SHP77 treated with DMSO at 0.1 percent for 48 hours (cell line): ENCODE measurements around the gene NTM.

ENCODE experiments used
- DNase-seq: peaks from one replicate; lab custom pipeline; 2025; lab: John Stamatoyannopoulos, UW

NTM gene

DNA sequence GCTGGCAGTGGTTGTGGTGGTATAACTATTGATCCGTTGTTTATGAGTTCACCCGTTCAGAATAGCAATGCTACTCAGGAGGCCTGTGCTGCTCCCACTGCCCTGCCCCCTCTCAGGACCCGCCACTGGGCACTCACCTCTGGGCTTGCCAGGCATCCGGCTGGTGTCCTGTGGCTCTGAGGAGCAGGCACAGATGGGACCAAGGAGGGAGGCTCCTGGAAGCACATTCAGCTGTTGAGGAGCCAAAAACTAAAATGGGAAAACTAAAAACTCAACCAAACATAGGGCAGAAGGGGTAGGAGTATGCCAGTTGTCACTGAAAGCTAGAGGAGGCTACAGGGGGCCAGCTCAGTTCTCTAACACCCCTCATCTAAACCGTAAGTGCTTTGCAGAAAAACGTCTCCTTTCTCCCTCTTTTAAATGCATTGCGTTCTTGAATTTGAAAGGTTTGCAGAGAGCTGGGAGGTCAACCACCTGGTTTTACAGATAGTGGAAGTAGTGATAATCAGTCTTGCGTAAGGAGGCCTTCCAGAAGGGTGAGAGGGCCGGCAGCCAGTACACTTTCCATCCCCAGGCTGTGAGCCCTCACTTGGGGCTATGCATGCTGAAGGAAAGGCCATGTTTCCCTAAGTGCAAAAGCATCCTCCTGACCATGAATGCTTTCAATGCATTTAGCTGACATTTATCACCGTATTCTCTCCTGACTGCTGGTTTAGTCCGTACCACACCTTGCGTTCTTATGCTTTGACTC is 547.4 kb downstream of the NTM start:
- DNase-seq: no peak

DNA sequence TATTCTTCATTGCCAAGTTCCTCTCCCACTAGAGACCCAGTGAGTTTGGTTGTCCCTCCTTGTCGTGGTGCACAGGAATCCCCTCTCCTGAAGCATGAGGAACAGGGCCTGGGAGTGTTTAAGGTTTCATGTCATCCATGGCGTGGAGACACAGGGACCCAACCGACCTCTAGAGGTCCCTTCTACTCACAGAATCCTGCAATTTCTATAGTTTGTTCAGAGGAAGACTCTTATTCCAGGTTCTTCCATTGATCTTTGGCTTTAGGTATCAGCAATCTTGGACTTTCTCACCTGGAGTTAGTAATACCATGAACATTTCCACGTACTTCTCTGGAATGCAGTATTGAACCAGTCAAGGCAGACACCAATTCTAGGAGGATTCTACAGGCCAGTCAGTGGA is 548.2 kb downstream of the NTM start:
- DNase-seq: no peak

DNA sequence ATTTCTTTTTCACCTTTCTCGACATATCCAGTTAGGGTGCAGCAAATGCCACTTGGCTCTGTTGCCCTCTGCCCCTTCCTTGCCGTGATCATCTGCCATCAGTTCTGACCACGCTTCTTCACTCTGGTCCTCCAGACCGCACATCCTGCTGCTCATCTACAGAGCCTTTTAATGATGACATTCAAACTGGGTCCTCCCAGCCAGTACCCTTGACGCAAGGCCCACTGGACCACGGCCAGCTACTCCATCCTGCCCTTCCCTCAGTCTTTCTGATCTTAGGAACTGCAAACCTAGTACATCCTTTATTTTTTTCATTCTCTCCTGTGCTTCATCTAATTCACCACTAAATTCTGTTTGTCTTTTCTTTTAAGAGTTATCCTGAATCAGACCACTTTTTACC is 551.8 kb downstream of the NTM start:
- DNase-seq: no peak

DNA sequence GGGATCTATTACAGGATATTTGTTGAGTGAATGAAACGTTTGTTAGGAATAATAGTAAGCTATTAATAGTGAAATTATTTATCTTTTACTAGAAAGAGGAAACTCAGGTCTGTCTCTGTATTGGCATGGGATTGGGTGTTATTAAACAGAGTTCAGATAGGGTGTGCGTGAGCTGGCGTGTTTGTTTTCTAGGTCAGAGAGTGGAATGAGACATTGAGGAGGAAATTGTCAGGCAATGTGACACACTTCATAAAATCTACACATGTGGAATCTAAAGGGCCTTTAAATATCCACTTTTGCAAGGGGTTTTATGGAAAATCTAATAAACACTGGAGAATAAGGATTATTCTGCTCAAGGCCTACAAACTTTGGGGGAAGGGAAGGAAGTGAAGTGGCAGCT is 552.9 kb downstream of the NTM start:
- no peak for DNase-seq

GRCh38 chr11:131924001-131924400 is 553.6 kb downstream of the NTM start:
- no peak for DNase-seq

GRCh38 chr11:131924457-131925201 is 554.2 kb downstream of the NTM start:
- no peak for DNase-seq

DNA sequence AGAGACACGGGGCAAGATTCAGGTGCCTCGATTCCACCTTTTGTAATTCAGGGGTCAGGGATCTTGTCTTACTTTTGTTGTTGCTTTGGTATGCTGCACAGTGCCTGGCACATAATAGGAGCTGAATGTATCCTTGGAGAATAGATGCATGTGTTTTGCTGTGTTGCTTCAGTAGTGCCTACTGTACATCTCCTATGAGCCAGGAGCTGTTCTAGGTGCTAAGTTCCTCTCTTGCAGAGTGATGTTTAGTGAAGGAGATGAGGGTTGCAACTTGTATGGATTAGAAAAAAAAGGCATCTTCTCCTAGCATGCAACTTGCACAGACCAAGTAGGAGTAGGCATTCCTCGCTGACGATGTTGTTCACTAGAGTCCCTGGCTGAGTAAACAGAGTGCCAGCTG is 555.4 kb downstream of the NTM start:
- DNase-seq: no peak

- DNase-seq: no peak
These were observed 558.6 kb downstream of the NTM start for GRCh38 chr11:131928992-131929391.

DNA sequence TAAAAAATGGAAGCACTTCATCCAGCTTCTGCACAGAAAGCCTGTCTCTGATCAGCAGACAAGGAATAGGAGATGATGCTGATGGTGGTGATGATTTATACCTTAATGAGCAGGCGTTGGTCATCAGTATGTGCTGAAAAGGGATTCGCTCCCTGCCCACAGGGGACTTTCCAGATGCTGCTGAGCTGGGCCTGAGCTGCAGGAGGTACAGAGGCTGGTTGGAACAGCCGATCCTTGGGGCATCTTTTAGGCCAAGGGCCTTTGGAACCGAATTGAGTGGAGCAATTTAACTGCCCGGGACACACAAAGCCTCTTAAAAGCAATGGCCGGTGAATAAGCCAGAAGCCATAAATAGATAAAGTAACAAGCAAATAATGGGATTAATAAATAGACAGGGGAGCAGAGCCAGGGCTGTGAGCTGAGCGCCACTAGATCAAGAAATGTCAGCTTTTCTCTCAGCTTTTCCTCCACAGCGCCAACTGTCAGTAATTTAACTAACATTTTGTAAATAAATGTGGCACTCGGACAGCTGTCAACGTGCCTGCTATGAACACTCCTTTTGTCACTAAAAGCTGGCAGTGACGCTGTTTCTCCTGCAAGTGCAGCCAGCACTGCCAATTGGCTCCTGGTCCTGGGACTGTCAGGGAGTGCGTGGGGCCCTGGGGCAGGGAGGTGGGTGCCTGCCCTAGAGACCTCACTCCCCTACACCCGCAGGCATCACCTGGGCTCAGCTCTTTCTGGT is 562.3 kb downstream of the NTM start:
- no peak for DNase-seq

DNA sequence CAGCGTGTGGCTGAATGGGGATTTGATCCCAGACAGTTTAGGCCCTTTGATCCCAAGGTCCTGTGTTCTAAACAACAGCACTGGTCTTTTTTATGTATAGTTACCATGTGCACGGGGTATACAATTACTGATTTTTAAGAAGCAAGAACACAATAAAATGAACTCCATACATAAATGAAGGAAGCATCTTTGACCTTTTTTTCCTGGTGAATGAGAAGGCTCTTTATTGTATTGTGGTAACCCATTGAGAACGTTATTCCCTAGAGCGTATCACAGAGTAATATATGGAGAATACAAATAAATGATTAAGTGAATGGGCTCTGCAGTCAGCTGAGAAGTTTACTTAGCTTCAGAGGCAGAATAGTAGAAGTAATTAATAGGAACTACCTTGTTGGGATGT is 563.6 kb downstream of the NTM start:
- no peak for DNase-seq

DNA sequence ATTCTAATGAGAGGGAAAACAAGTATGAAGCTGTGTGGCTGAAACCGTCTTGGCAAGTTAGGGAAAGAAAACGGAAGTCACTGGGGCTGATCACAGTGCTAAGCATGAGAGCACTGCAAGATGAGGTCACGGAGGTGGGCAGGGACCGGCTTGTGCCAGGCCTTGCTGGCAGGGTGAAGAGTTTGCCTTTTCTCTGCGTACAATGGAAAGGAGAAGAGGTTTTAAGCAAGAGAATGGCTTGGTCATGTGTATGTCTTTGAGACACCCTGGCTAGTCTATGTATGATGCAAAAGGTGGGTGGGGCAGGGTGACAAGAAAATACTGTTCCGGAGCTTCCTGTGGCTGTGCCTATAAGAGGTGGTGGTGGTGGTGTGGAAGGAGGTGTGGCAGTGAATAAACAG is 567.9 kb downstream of the NTM start:
- no peak for DNase-seq

- DNase-seq: no peak
These were observed 569.7 kb downstream of the NTM start for GRCh38 chr11:131940126-131940525.

DNA sequence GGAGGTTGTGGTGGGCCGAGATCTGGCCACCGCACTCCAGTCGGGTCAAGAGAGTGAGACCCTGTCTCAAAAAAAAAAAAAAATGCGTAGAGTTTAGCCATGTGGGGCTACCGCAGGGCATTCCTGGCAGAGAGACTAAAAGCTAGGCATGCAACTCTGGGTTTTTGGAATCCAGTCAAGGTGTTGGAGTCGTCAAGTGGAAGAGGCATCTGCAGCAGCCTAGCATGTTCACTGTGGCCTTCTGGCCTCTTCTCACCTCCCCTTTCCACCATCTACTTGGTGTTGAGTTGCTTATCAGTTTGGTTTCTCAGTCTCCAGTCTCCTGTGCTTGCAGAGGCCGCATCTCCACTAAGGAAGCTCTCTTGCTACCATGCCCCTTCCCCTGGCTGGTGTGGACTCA is 572.5 kb downstream of the NTM start:
- no peak for DNase-seq

- DNase-seq: no peak
These were observed 572.9 kb downstream of the NTM start for GRCh38 chr11:131943295-131943694.

GRCh38 chr11:131944736-131945135 is 574.3 kb downstream of the NTM start:
- no peak for DNase-seq

GRCh38 chr11:131945706-131946105 is 575.3 kb downstream of the NTM start:
- no peak for DNase-seq

GRCh38 chr11:131947511-131947910 is 577.1 kb downstream of the NTM start:
- DNase-seq: no peak

DNA sequence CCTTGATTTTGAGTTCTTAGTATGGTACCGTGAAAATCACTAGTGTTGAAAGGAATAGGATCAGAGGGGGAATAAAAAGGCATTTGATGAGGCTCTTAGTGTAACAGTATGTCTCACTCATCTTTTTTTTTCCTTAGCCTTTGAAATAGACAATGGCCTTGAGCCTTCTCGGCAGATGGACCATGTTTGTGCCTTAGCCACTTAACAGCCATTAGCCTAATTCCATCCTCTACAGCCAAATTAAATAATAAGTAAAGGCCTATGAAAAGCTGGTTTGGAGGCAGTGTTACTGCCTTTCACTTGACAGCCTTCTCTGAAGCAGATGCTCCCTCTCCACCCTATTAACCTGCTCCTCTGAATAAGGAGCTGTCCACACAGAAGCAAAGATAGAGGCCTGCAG is 580.7 kb downstream of the NTM start:
- no peak for DNase-seq

GRCh38 chr11:131954146-131954545 is 583.7 kb downstream of the NTM start:
- no peak for DNase-seq

DNA sequence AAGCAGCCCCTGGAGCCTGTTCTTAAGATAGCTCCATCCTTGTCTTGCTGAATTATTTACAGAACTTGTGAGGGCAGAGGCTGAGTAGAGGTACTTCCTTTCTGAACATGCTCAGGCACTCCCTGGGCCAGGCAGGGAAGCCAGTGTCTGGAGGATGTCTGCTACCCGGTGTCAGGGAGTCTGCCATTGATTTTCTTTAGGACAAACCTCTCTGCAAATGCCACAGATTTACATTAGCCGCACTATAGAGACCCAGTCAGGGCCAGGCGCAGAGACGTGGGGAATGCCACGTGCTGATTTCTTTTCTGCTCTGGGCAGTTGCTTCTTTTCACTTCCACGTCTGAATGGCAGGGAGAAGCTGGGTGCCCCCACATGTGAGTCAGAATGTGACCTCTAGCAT is 585.5 kb downstream of the NTM start:
- DNase-seq: no peak

GRCh38 chr11:131957201-131957600 is 586.8 kb downstream of the NTM start:
- DNase-seq: no peak

DNA sequence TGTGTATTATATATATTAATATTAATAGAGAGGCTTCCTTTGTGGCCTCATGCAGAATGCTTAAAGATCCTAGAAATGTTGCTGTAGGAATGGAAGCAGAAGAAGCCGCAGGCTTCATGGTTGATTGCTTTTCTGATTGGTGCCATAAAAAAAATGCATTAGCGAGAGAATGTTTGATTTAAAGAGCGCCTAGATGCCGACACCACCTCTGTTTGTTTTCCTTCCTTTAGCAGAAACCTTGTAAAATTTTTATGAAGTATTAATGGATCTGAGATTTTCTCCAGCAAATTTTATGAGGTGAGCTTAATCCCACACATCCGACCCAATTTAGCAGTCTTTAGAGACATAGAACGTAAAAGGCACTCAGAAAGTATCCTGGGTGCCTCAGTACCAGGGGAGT is 587.5 kb downstream of the NTM start:
- no peak for DNase-seq

DNA sequence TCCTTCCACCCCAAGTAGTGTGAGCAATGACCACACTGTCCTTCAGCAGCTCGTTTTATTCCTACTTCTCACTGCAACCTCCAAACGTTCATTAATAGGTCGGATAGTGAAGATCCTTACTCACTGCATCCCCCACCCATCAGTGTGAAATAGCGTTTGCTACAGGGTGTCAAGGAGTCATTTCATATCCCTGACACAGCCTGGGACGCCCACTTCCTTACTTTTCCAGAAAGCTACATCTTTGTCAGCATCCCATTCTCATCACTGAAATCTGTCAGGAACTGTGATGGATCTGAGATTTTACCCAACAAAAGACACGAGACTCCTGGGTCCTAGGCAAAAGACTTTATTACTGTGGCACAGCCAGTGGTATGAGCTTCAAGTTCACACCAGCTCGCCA is 592.4 kb downstream of the NTM start:
- DNase-seq: no peak
